ENCODE measurements around the gene CCDC38.
A peak's percentile ranks its signal among the peaks of the same experiment; 100 is the strongest.
"Not testable (repeated sequence)": the region's sequence is repeated elsewhere in the genome, so short reads cannot be mapped to it uniquely, and the experiment has no call there.

The CCDC38 gene

DNA sequence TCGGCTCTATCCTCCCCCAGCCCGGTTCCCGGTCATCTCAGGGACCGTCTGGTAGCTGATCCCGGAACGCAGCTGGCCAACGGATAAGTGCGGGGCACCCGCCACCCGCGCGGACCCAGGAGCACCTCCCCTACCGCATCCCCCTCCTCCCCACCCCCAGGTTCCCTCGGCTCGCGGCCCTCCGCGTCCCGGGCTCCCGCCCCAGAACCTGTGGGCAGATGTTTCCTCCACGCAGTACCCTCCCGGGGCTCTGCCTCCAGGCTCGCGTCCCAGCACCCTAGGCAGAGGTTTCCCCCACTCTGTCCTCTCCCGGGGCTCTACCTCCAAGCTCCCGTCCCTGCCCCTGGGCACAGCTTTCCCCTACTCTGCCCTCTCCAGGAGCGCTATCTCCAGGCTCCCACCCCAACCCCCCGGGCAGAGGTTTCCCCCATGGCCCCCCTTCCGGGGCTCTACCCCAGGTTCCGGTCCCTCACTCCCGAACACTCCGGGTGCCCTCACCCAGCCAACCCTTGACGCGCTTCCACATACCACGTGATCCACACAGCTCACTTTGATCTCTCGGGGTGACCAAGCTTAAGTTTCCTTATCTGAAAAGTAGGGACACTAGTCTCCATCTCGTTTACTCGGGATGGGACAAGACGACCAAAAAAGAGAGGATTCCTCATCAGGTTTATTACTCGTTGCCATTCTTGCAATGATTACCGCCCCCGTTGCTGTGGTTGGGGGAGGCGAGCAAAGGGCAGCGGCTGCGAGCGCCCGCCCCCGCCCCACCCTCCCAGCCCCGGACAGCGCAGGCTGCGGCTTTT lies at the start of gene CCDC38:
Gene CCDC38 (minus strand): TSS at position 91 of the 806 bp plus-strand sequence. CDS start 6,105 bp downstream, outside the sequence.
- peak; percentile 86 for DNase-seq

DNA sequence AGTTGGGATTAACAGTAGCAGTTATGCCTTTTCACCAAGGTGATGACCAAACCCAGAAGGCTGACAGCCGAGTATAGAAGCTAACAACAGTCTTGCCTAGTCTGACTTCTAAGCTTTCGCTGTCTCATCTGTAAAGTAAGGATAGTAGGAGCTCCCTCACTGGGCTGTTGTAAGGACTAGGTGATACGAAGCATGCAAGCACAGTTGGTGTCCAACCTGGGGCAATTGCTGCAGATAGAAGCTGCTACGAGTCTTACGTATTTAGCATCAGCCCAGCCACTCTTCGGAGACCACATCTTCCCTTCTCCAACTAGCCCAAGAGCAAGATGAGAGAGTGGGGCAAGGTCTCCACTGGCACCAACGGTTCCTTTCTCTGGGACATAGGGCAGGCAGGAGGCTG lies 47.7 kb upstream of the CCDC38 start:
- DNase-seq, result no peak

DNA sequence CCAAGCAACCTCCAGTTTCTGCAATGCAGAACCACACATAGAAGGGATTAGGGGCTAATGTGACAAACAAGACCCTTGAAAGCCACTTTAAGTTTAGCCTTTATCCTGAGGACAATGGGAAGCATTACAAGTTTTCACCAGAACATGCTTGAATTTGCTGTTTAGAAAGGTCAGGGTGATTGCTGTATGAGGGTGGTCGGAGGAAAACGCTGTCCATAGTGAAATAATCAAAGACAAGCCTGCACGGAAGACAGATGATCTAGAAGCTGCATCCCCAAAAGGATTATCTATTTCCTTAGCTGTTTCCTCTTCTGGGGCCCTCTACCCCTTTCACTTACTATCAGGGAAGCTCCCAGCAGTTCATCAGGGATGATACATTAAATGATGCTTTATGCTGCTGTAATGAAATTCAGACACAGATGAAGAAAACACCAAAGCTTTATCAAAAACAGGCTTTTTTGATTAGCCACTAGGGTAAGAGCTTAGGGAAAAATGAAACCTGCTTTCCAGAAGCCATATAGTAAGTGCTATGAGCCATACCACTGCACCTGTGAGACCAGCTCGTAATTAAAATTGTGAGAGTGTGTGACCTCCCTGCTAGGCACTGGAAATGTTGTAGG lies 47.2 kb upstream of the CCDC38 start:
- no peak for DNase-seq

DNA sequence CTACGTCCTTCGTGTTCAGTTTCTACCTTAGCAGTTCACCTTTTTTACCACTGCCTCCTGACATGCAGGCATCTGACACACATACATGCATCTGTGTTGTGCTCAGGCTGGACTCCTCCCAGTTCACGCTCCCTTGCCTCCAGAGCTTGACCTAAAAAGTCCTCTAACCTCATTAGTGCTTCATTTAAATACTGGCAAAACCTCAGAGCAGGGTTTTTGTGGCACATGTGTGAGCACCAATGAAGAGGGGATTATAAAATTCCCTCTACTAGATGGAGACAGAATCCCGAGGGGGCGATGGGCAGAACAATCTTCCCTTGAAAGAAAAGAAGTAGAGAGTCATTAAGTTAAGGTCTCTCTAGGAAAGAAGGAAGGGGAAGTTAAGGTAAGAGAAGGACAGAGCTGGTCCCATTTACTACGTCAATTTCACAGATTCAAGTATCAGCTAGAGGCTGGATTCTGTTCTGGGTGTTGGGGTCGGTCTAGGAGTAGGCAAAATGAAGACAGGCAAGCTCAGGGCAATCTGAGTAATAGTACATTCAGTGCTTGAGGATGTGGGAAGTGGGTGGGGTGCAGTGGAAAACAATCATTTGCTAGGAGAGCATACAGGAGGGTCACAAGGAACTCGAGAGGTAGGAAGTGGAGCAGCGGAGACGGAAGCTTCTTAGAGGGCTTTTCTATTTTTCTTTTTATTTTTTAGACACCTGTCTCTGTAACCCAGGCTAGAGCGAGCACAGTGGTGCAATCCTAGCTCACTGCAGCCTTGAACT lies 46.3 kb upstream of the CCDC38 start:
- no peak for DNase-seq

DNA sequence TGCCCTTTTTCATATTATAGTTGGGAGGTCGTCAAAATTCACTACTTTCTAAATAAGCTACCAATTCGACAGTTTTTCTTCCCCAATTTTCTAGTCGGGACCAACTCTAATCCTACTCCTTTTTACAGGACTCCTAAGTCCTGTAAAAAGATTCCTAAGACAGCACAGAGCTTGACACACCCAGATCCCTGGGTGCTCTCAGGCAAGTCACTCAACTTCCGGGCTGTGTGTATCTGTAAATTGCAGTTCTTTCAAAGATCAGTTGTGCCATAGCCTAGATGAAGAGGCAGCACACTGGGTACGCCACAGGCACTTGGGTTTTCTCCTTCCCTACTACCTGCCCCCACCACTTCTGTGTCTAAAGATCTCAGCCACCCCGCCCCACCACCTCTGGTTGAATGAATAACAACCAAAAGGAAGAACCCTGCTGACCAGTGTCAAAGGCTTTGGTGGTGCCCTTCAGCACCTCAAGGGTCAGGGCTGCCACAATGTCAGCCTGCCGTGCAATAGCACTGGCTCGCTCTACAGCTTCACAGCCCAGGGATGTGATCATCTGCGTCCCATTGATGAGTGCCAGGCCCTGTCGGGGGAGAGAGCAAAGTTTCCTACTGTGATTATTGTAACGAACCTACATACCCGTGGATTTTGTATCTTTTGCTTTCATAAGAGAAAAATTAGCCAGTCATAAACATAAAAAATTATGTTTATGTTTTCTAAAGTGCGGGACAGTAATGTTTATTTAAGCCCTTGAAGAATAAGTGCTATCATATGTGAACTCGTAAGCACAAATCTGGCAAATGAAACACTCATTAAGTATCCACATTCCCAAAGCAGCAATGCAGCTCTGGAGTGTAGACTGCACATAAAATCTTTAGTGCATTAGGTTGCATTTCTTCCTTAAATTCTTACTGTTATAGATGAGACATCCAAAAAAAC lies 44.5 kb upstream of the CCDC38 start:
- no peak for DNase-seq

DNA sequence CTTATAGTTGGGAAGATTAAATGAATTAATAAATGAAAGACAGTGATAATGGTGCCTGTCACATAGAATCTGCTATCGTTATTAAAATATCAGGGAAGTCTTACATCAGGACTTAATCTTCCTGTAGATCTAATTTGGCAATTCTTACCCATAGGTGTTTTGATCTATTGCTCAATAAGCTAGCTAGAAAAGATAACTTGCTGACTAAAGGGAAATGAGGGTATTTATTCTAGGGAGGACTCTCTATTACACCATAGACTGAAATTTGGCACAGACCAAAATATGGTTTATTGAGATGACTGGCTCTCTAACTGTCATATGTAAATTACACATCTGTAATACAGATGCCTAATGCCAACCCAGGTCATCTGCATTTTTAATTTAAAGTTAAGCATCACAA lies 42.3 kb upstream of the CCDC38 start:
- DNase-seq, result no peak

GRCh38 chr12:95982602-95983001 lies 40.2 kb upstream of the CCDC38 start:
- no peak for DNase-seq

DNA sequence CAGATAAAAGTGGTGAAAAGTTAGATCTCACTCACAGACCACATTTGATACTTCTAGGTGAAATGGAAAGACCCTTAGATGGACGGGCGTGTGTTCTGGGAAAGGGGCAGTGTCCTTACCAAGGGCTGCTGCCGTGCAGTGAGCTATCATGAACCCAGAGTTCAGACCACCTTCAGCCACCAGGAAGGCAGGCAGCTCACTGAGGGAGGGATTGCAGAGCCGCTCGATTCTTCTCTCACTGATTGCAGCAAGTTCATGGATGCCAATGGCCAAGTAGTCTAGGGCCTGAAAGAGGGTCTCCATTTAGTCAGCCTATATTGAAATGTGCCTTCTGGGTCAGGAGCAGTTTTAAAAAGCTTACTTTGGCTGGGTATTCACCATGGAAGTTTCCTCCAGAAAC lies 38.0 kb upstream of the CCDC38 start:
- no peak for DNase-seq

GRCh38 chr12:95978774-95979173 lies 36.4 kb upstream of the CCDC38 start:
- no peak for DNase-seq

- DNase-seq, result no peak
Measured at GRCh38 chr12:95978351-95978750, 35.9 kb upstream of the CCDC38 start.

- no peak for DNase-seq
Measured at GRCh38 chr12:95977764-95978305, 35.4 kb upstream of the CCDC38 start.

- no peak for DNase-seq
Measured at GRCh38 chr12:95976416-95976832, 34.0 kb upstream of the CCDC38 start.

DNA sequence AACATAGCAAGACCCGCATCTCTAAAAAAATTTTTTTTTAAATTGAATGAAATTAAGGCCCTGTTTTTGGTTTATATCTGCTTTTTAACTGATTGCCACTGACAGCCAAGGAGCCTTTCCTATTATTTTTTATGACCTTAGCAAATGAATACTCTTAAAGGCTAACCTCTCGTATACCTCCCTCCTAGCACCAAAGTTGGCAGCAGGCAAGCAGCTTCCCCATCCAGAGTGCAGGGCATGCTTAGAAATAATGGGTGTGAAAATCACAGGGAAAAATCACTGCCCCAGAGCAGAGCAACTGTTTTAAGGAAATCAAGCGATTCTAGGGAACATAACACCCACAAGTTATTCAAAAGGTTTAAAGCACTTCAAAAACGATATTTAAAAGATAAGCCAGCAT lies 33.1 kb upstream of the CCDC38 start:
- DNase-seq, result no peak

DNA sequence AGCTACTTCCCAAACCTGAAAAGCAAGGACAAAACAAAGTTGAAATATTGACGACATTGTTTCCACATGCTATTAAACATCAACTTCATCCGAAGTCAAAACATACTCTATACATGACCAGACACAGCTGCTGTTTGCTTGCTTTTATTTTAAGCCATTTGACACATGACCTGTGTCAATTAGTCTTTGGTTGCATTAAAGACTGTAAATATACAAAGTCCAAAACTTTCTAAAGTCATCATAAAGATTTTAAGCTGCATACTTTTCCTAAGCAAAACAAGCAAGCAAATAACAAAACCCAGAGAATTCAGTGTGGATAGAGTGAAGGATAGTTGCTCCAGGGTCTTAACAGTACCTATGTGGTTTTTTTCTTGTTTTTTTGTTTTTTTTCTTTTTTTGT lies 31.9 kb upstream of the CCDC38 start:
- no peak for DNase-seq

- no peak for DNase-seq
Measured at GRCh38 chr12:95972832-95973456, 30.5 kb upstream of the CCDC38 start.

- no peak for DNase-seq
Measured at GRCh38 chr12:95970905-95971304, 28.5 kb upstream of the CCDC38 start.

GRCh38 chr12:95969116-95969515 lies 26.7 kb upstream of the CCDC38 start:
- not testable (repeated sequence) for DNase-seq

- DNase-seq, result no peak
Measured at GRCh38 chr12:95967301-95967700, 24.9 kb upstream of the CCDC38 start.

GRCh38 chr12:95966287-95966870 lies 24.0 kb upstream of the CCDC38 start:
- DNase-seq, result no peak

DNA sequence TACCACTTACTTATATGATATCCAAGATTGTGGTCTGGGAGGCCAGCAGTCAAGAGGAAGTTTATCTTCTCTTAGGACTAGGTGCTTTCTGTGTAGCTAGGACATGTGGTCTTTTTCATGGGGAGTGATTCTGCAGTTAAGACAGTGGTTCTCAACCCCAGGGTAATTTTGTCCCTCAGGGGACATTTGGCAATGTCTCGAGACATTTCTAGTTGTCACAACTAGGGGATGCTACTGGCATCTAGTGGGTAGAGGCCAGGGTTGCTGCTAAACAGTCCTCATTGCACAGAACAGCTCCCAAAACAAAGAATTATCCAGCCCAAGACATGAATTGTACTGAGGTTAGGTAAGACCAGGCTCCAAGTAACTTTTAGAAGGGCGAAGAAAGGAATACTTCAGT lies 20.7 kb upstream of the CCDC38 start:
- no peak for DNase-seq

- DNase-seq, result no peak
Measured at GRCh38 chr12:95962222-95962621, 19.8 kb upstream of the CCDC38 start.
